Colonic mucosa (tissue), 4 donors: Measurements from ENCODE around the gene HELZ. TPM values are rescaled to one million over a fixed set of nuclear protein-coding genes. Genes with fewer than 3 reads are reported as not detected.

Experiments
- DNase-seq: peaks from one replicate; pipeline ENCODE4 v3.0.0-alpha.2; 2020
- H3K27ac ChIP-seq: fragments of 200-600 bp; one replicate; pipeline ENCODE4 v1.8.0; 2021
- H3K27me3 ChIP-seq: fragments of 200-600 bp; one replicate; pipeline ENCODE4 v1.8.0; 2021
- H3K36me3 ChIP-seq: fragments of 200-600 bp; one replicate; pipeline ENCODE4 v1.8.0; 2021
- H3K4me1 ChIP-seq: fragments of 200-600 bp; one replicate; pipeline ENCODE4 v1.8.0; 2021; ENCODE audit warnings: mild to moderate bottlenecking
- H3K4me3 ChIP-seq: fragments of 200-600 bp; one replicate; pipeline ENCODE4 v1.8.0; 2021
- H3K9ac ChIP-seq, 2 donors: one replicate each; pipeline ENCODE4 v1.7.0; 2013; ENCODE audit warnings: control low read depth in 2 of 2, low read depth in 2 of 2, low read length in 2 of 2
- H3K9me3 ChIP-seq: fragments of 200-600 bp; one replicate; pipeline ENCODE4 v1.8.0; 2021
- CTCF ChIP-seq: fragments of 200-600 bp; IDR thresholded peaks from one replicate; pipeline ENCODE4 v1.8.0; 2022; ENCODE audit warnings: antibody characterized with exemption, mild to moderate bottlenecking
- intact Hi-C: fragments of 100-400 bp; cut with DNase I; formaldehyde crosslinking; loops from one replicate; pipeline ENCODE4 v1.14.1; 2022
- total RNA-seq, 2 donors: library from RNA; stranded (reverse); fragmentation: NEBNext Ultra II Directional in 1 of 2; extraction: Animal tissue kit (Norgen Biotek cat#: 25700) in 1 of 2; gene quantifications; one replicate each; pipeline ENCODE4 v1.2.1, GENCODE V29; 2021
- donor health status: healthy.
- donor health status: DM: no; HTN: no; CAD: no.
- donor health status: DM: no; HTN: no; CAD: no.

Gene HELZ
- total RNA-seq, 2 donors from 2014 or later = 38.6 to 55.9 TPM

- no peaks in the 10 kb centered on the region for H3K9me3 ChIP-seq
- no peaks in the 10 kb centered on the region for H3K27me3 ChIP-seq
- no peak for DNase-seq
- H3K36me3 ChIP-seq = no peaks in the 10 kb centered on the region
- H3K4me1 ChIP-seq = no peaks in the 10 kb centered on the region
- H3K9ac ChIP-seq = no peak overlapping the region
- H3K4me3 ChIP-seq = no peak overlapping the region
- intact Hi-C loops = no loop called here
- no peak overlapping the region for H3K27ac ChIP-seq
- TF ChIP-seq CTCF = no peak
Observed at GRCh38 chr17:67196422-67196821, 48.6 kb downstream of the HELZ start.

- no peak for TF ChIP-seq CTCF
- Histone ChIP-seq H3K27ac (no peak overlapping the region), H3K27me3 (no peaks in the 10 kb centered on the region), H3K9ac (no peak overlapping the region), H3K4me1 (no peaks in the 10 kb centered on the region), H3K9me3 (no peaks in the 10 kb centered on the region), H3K4me3 (no peak overlapping the region), H3K36me3 (no peaks in the 10 kb centered on the region)
- intact Hi-C loops = no loop called here
- no peak for DNase-seq
Observed at GRCh38 chr17:67194134-67194533, 50.9 kb downstream of the HELZ start.

GRCh38 chr17:67187927-67188326, 57.1 kb downstream of the HELZ start:
- no peak for DNase-seq
- no peak overlapping the region for H3K9ac ChIP-seq
- no peaks in the 10 kb centered on the region for H3K9me3 ChIP-seq
- H3K36me3 ChIP-seq = no peaks in the 10 kb centered on the region
- no peaks in the 10 kb centered on the region for H3K4me1 ChIP-seq
- no peak overlapping the region for H3K27ac ChIP-seq
- H3K4me3 ChIP-seq = no peak overlapping the region
- H3K27me3 ChIP-seq = no peaks in the 10 kb centered on the region
- intact Hi-C loops = no loop called here
- TF ChIP-seq CTCF = no peak

- Histone ChIP-seq H3K36me3 (no peaks in the 10 kb centered on the region), H3K9me3 (no peaks in the 10 kb centered on the region), H3K27ac (no peak overlapping the region), H3K4me1 (no peaks in the 10 kb centered on the region), H3K4me3 (no peak overlapping the region), H3K9ac (no peak overlapping the region), H3K27me3 (no peaks in the 10 kb centered on the region)
- intact Hi-C loops = no loop called here
- TF ChIP-seq CTCF = no peak
- no peak for DNase-seq
Observed at GRCh38 chr17:67186782-67187181, 58.2 kb downstream of the HELZ start.

- Histone ChIP-seq H3K27ac (no peak overlapping the region), H3K4me1 (no peaks in the 10 kb centered on the region), H3K36me3 (no peaks in the 10 kb centered on the region), H3K27me3 (no peaks in the 10 kb centered on the region), H3K9me3 (no peaks in the 10 kb centered on the region), H3K4me3 (no peak overlapping the region), H3K9ac (no peak overlapping the region)
- DNase-seq = no peak
- intact Hi-C loops = no loop called here
- no peak for TF ChIP-seq CTCF
Observed at GRCh38 chr17:67183531-67183930, 61.5 kb downstream of the HELZ start.

- TF ChIP-seq CTCF = no peak
- Histone ChIP-seq H3K9ac (no peak overlapping the region), H3K27me3 (no peaks in the 10 kb centered on the region), H3K36me3 (no peaks in the 10 kb centered on the region), H3K27ac (no peak overlapping the region), H3K4me1 (no peaks in the 10 kb centered on the region), H3K4me3 (no peak overlapping the region), H3K9me3 (no peaks in the 10 kb centered on the region)
- intact Hi-C loops = no loop called here
- DNase-seq = no peak
Observed at GRCh38 chr17:67181825-67182224, 63.2 kb downstream of the HELZ start.
